CD8-positive, alpha-beta T cell (primary cell): ENCODE results near the gene SYT7. TPM values are rescaled to one million over a fixed set of nuclear protein-coding genes. Genes with fewer than 3 reads are reported as not detected.

Experiments
- microRNA-seq: library from miRNA; unstranded; fragments of <30 nt; microRNA quantifications from one replicate; pipeline ENCODE4 v1.2.0, GENCODE V29; 2022; ENCODE audit warnings: borderline microRNAs expressed
- total RNA-seq, 46 experiments: library from RNA in 2 of 46; stranded (reverse) in 2 of 46; gene quantifications; one replicate each; pipeline ENCODE4 v1.2.3 and lab custom pipeline; 2021 to 2026

SYT7 gene
- total RNA-seq, 2 experiments from 2014 or later, result not detected

Small RNA genes lying within 50 kb of the gene (microRNA-seq; reads per million reads assigned to microRNA genes)
- gene MIR4488, result not detected

Other genes starting within 250 kb of the SYT7 start
- gene DDB1, start 248.0 kb downstream of the SYT7 start, total RNA-seq, result 100 to 1,000 TPM; 196 to 201 TPM
- 10 to 100 TPM; 15.8 to 16.1 TPM for gene TKFC, start 247.8 kb downstream of the SYT7 start, total RNA-seq
- 10 to 100 TPM; 23.1 to 28.1 TPM for gene CYB561A3, start 219.2 kb downstream of the SYT7 start, total RNA-seq
- 10 to 100 TPM; 60.7 to 62.5 TPM for gene TMEM138, start 218.7 kb downstream of the SYT7 start, total RNA-seq
- 1 to 10 TPM; 3.6 to 4.8 TPM for gene TMEM216, start 188.5 kb downstream of the SYT7 start, total RNA-seq
- 100 to 1,000 TPM; 106 to 111 TPM for gene CPSF7, start 151.1 kb downstream of the SYT7 start, total RNA-seq
- 10 to 100 TPM; 31.4 to 33.0 TPM for gene SDHAF2, start 151.0 kb downstream of the SYT7 start, total RNA-seq
- not detected for gene LRRC10B, start 72.3 kb downstream of the SYT7 start, total RNA-seq
- gene DAGLA, start 99.3 kb upstream of the SYT7 start, total RNA-seq, result under 1 TPM; 0.06 to 0.08 TPM
- gene MYRF, start 171.6 kb upstream of the SYT7 start, total RNA-seq, result under 1 TPM; 0.62 to 0.67 TPM
- 10 to 100 TPM; 48.1 to 53.9 TPM for gene TMEM258, start 211.5 kb upstream of the SYT7 start, total RNA-seq
- 10 to 100 TPM; 12.9 to 15.2 TPM for gene FEN1, start 211.8 kb upstream of the SYT7 start, total RNA-seq
- gene FADS1, start 235.9 kb upstream of the SYT7 start, total RNA-seq, result 1 to 10 TPM; 3.1 TPM
- under 1 TPM; 0.31 to 0.52 TPM for gene FADS2, start 247.2 kb upstream of the SYT7 start, total RNA-seq